ENCODE results near the gene CNTNAP2. TPM values are rescaled to one million over a fixed set of nuclear protein-coding genes. Genes with fewer than 3 reads are reported as not detected.

Gene CNTNAP2
- total RNA-seq, 4 donors from 2014 or later, result 0.42 TPM; not detected in 3

GRCh38 chr7:146449625-146450024, 333.0 kb downstream of the CNTNAP2 start:
- no peak overlapping the region for H3K4me3 ChIP-seq
- H3K27me3 ChIP-seq, result no peaks in the 10 kb centered on the region
- H3K27ac ChIP-seq, result no peak overlapping the region
- WGBS, 2 donors, result 89 to 91% methylated on average over 4 of the region's 4 CpGs
- DNase-seq (ENCODE audit: low spot score in 2 of 2), result no peak
- no peak for TF ChIP-seq EP300 (IDR thresholded peaks at IDR 0.05)
- no peak for TF ChIP-seq CTCF (IDR thresholded peaks at IDR 0.05)
- TF ChIP-seq POLR2A (IDR thresholded peaks at IDR 0.05), result no peak
- no peaks in the 10 kb centered on the region for H3K36me3 ChIP-seq
- no peaks in the 10 kb centered on the region for H3K4me1 ChIP-seq
- H3K9me3 ChIP-seq, result no peaks in the 10 kb centered on the region

DNA sequence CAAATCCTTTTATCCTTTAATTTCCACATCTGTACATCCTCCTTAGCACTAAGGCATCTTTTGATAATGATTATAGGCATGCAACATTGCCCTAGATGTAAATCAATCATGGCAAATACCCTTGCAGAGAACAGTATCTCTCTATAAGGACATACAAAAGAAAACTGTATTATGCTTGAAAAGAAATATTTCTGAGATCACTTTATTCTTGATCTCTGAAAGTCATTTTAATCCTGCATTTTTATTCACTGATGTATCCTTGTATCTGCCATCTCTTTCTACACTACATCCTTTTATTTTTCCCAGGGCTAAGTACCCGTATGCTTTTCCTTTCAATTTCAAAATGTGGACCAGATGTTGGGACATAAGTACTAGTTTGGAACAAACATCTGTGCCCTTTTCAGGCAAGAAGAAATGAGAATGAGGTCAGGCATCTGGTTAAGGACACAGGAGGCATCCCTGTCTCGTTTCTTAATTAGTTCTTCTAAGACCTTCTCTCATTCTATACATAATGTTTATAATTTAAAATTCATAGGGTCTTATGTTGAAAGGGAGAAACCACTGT, 338.6 kb downstream of the CNTNAP2 start:
- no peak for DNase-seq (ENCODE audit: low spot score in 2 of 2)
- TF ChIP-seq POLR2A (IDR thresholded peaks at IDR 0.05) (no peak), CTCF (IDR thresholded peaks at IDR 0.05) (no peak), EP300 (IDR thresholded peaks at IDR 0.05) (no peak)
- 11 to 18% methylated on average over 2 of the region's 2 CpGs for WGBS, 2 donors
- Histone ChIP-seq H3K27ac (no peak overlapping the region), H3K4me3 (no peak overlapping the region), H3K36me3 (no peaks in the 10 kb centered on the region), H3K9me3 (no peaks in the 10 kb centered on the region), H3K4me1 (no peaks in the 10 kb centered on the region), H3K27me3 (no peaks in the 10 kb centered on the region)

- TF ChIP-seq CTCF (IDR thresholded peaks at IDR 0.05), result no peak
- no peak for TF ChIP-seq POLR2A (IDR thresholded peaks at IDR 0.05)
- no peak for TF ChIP-seq EP300 (IDR thresholded peaks at IDR 0.05)
- no peaks in the 10 kb centered on the region for H3K4me1 ChIP-seq
- no peak overlapping the region for H3K4me3 ChIP-seq
- no peak for DNase-seq (ENCODE audit: low spot score in 2 of 2)
- H3K27ac ChIP-seq, result no peak overlapping the region
- no peaks in the 10 kb centered on the region for H3K36me3 ChIP-seq
- H3K9me3 ChIP-seq, result no peaks in the 10 kb centered on the region
- H3K27me3 ChIP-seq, result no peaks in the 10 kb centered on the region
- WGBS, 2 donors, result 53 to 71% methylated on average over 2 of the region's 2 CpGs
Measured at GRCh38 chr7:146479040-146479439, 362.4 kb downstream of the CNTNAP2 start.

GRCh38 chr7:146486519-146486918, 369.9 kb downstream of the CNTNAP2 start:
- H3K4me1 ChIP-seq, result no peaks in the 10 kb centered on the region
- TF ChIP-seq CTCF (IDR thresholded peaks at IDR 0.05) (no peak), POLR2A (IDR thresholded peaks at IDR 0.05) (no peak), EP300 (IDR thresholded peaks at IDR 0.05) (no peak)
- H3K36me3 ChIP-seq, result no peaks in the 10 kb centered on the region
- no peak for DNase-seq (ENCODE audit: low spot score in 2 of 2)
- no peak overlapping the region for H3K27ac ChIP-seq
- no peaks in the 10 kb centered on the region for H3K9me3 ChIP-seq
- H3K27me3 ChIP-seq, result no peaks in the 10 kb centered on the region
- H3K4me3 ChIP-seq, result no peak overlapping the region
- 91 to 92% methylated on average over 3 of the region's 3 CpGs for WGBS, 2 donors

DNA sequence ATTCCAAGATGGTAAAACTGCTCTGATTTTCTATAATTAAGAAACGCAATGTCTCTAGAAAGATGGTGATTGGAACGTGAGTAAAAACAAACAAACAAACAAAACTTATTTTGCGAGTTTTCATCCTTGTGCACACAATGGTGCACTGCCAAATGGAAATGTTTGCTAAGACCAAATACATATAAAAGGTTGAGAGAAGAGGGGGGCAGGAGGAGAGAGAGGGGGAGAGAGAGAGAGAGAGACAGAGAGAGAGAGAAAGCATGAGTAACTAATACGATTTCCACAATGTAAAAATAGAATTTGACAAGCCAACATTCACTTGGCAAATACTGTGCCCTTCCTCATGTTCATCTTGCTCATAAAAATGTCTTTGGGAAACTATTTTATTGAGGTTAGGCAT, 375.4 kb downstream of the CNTNAP2 start:
- Histone ChIP-seq H3K4me1 (no peaks in the 10 kb centered on the region), H3K36me3 (no peaks in the 10 kb centered on the region), H3K27ac (no peak overlapping the region), H3K4me3 (no peak overlapping the region), H3K9me3 (peaks cover 0 to 7% (median 0%) of the 10 kb centered on the region in 4 donors), H3K27me3 (no peaks in the 10 kb centered on the region)
- DNase-seq (ENCODE audit: low spot score in 2 of 2), result no peak
- WGBS, 2 donors, result 75 to 77% methylated on average over 4 of the region's 4 CpGs
- TF ChIP-seq EP300 (IDR thresholded peaks at IDR 0.05) (no peak), CTCF (IDR thresholded peaks at IDR 0.05) (no peak), POLR2A (IDR thresholded peaks at IDR 0.05) (no peak)

All from tibial nerve (tissue), 4 donors.